Activated CD4-positive, CD25-positive, alpha-beta regulatory T cell treated with anti-CD3 and anti-CD28 coated beads, Interleukin-2, amount 50 U/mL, for 16 hours (primary cell): ENCODE data around the gene RUSC2.
"Not testable (repeated sequence)": the region's sequence is repeated elsewhere in the genome, so short reads cannot be mapped to it uniquely, and the experiment has no call there.

Source experiments
- DNase-seq: peaks from one replicate; pipeline ENCODE4 v3.0.0-alpha.2; 2020; ENCODE audit warnings: low read depth, low spot score

The RUSC2 gene

GRCh38 chr9:35489313-35490154 lies at the start of gene RUSC2:
TSS of gene RUSC2 (plus strand) at chr9:35490111. CDS start at chr9:35546522, 56,411 bp downstream.
- no peak for DNase-seq

- no peak for DNase-seq
Observed at GRCh38 chr9:35446012-35446411, 43.9 kb upstream of the RUSC2 start.

GRCh38 chr9:35448496-35448895 lies 41.4 kb upstream of the RUSC2 start:
- no peak for DNase-seq

GRCh38 chr9:35452481-35452880 lies 37.4 kb upstream of the RUSC2 start:
- DNase-seq: no peak

- DNase-seq: no peak
Observed at GRCh38 chr9:35453786-35454185, 36.1 kb upstream of the RUSC2 start.

GRCh38 chr9:35464141-35465025 lies 25.5 kb upstream of the RUSC2 start:
- no peak for DNase-seq

GRCh38 chr9:35470340-35470739 lies 19.6 kb upstream of the RUSC2 start:
- DNase-seq: no peak

- no peak for DNase-seq
Observed at GRCh38 chr9:35470894-35471293, 19.0 kb upstream of the RUSC2 start.

GRCh38 chr9:35476596-35476995 lies 13.3 kb upstream of the RUSC2 start:
- no peak for DNase-seq

GRCh38 chr9:35477211-35477855 lies 12.6 kb upstream of the RUSC2 start:
- DNase-seq: not testable (repeated sequence)

GRCh38 chr9:35478871-35479270 lies 11.0 kb upstream of the RUSC2 start:
- no peak for DNase-seq

GRCh38 chr9:35481347-35481975 lies 8.4 kb upstream of the RUSC2 start:
- no peak for DNase-seq

- no peak for DNase-seq
Observed at GRCh38 chr9:35482071-35482470, 7.8 kb upstream of the RUSC2 start.

GRCh38 chr9:35484406-35484805 lies 5.5 kb upstream of the RUSC2 start:
- DNase-seq: no peak

- no peak for DNase-seq
Observed at GRCh38 chr9:35487081-35487480, 2.8 kb upstream of the RUSC2 start.

GRCh38 chr9:35488021-35488420 lies 1.9 kb upstream of the RUSC2 start:
- no peak for DNase-seq

- DNase-seq: no peak
Observed at GRCh38 chr9:35488566-35489312, 1.2 kb upstream of the RUSC2 start.

GRCh38 chr9:35490155-35490909 lies 421 bp downstream of the RUSC2 start:
- no peak for DNase-seq

- no peak for DNase-seq
Observed at GRCh38 chr9:35490910-35491465, 1.1 kb downstream of the RUSC2 start.

- not testable (repeated sequence) for DNase-seq
Observed at GRCh38 chr9:35493119-35493518, 3.2 kb downstream of the RUSC2 start.
